Mammary epithelial cell (primary cell): ENCODE results near the gene BRPF1.

ENCODE experiments used
- EZH2 ChIP-seq: IDR thresholded peaks from 2 replicates; pipeline ENCODE4 v1.6.1; 2012; ENCODE audit warnings: low read length, inconsistent platforms, borderline replicate concordance
- TF ChIP-seq, protein P1 (sequence below), 2 donors: IDR thresholded peaks in 1 of 2; conservative IDR thresholded peaks in 1 of 2; 2 replicates each; pipeline ENCODE4 v1.5.1; 2011 to 2012; ENCODE audit warnings: inconsistent platforms in 2 of 2, low read length in 2 of 2, mild to moderate bottlenecking in 2 of 2, control low read depth in 1 of 2, low read depth in 1 of 2; ENCODE audit not compliant: insufficient read depth in 1 of 2; ENCODE audit errors: extremely low read depth in 1 of 2

DNA sequence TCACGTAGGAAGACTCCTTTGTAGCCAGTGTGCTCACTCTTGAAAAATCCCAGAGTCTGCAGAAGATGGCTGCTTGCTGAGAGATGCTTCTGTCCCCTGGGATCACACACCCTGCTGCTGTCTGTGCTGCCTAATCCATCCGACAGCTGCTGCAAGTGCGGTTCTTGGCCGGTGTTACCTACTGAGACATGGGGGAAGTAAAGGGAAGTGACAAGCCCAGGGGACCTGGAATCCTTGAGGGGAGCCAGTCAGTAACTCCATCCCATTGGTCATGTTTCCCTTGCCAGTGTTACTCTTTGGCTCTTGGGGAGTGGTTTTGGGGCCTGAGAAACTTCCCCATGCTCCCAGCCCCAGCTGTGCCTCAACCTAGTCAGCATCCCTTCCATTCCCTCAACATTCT is 36.2 kb upstream of the BRPF1 start:
- TF ChIP-seq, protein P1, sequence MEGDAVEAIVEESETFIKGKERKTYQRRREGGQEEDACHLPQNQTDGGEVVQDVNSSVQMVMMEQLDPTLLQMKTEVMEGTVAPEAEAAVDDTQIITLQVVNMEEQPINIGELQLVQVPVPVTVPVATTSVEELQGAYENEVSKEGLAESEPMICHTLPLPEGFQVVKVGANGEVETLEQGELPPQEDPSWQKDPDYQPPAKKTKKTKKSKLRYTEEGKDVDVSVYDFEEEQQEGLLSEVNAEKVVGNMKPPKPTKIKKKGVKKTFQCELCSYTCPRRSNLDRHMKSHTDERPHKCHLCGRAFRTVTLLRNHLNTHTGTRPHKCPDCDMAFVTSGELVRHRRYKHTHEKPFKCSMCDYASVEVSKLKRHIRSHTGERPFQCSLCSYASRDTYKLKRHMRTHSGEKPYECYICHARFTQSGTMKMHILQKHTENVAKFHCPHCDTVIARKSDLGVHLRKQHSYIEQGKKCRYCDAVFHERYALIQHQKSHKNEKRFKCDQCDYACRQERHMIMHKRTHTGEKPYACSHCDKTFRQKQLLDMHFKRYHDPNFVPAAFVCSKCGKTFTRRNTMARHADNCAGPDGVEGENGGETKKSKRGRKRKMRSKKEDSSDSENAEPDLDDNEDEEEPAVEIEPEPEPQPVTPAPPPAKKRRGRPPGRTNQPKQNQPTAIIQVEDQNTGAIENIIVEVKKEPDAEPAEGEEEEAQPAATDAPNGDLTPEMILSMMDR (conservative IDR thresholded peaks at IDR 0.05 in 1 of 2, IDR thresholded peaks at IDR 0.05 in 1 of 2; ENCODE audit: extremely low read depth in 1 of 2, insufficient read depth in 1 of 2, low read depth in 1 of 2, low read length in 2 of 2) = no peak
- TF ChIP-seq EZH2 = no peak
